Measurements from ENCODE around the gene ASNS.
"Not testable (repeated sequence)": the region's sequence is repeated elsewhere in the genome, so short reads cannot be mapped to it uniquely, and the experiment has no call there.

The ASNS gene

GRCh38 chr7:97872025-97872669, at the start of gene ASNS:
Gene ASNS, minus strand, starts transcription at chr7:97872408. Its CDS starts 3,252 bp downstream, at chr7:97869156.
- no peak for TF ChIP-seq JUND (IDR thresholded peaks at IDR 0.05; ENCODE audit: low read depth)
- in situ Hi-C loops (cut with HindIII; ENCODE audit: low pct_unique_long_range_greater_than_20kb, low sequenced_read_pairs) = no loop called here
- DNase-seq (ENCODE audit: low read depth in 1 of 2, low spot score in 1 of 2) = peak; percentile 63 to 95

- in situ Hi-C loops (cut with HindIII; ENCODE audit: low pct_unique_long_range_greater_than_20kb, low sequenced_read_pairs) = not testable (repeated sequence)
Observed at GRCh38 chr7:97921254-97921653, 49.0 kb upstream of the ASNS start.

GRCh38 chr7:97915267-97915666, 43.1 kb upstream of the ASNS start:
- in situ Hi-C loops (cut with HindIII; ENCODE audit: low pct_unique_long_range_greater_than_20kb, low sequenced_read_pairs); DNase-seq (ENCODE audit: low read depth in 1 of 2, low spot score in 1 of 2): not testable (repeated sequence)

More at GRCh38 chr7:97921254-97921653, 49.0 kb upstream of the ASNS start:
- DNase-seq (ENCODE audit: low read depth in 1 of 2, low spot score in 1 of 2) = not testable (repeated sequence)

GRCh38 chr7:97912294-97912693, 40.1 kb upstream of the ASNS start:
- DNase-seq (ENCODE audit: low read depth in 1 of 2, low spot score in 1 of 2); in situ Hi-C loops (cut with HindIII; ENCODE audit: low pct_unique_long_range_greater_than_20kb, low sequenced_read_pairs): not testable (repeated sequence)

GRCh38 chr7:97896893-97897292, 24.7 kb upstream of the ASNS start:
- in situ Hi-C loops (cut with HindIII; ENCODE audit: low pct_unique_long_range_greater_than_20kb, low sequenced_read_pairs); DNase-seq (ENCODE audit: low read depth in 1 of 2, low spot score in 1 of 2): not testable (repeated sequence)

GRCh38 chr7:97891721-97892120, 19.5 kb upstream of the ASNS start:
- in situ Hi-C loops (cut with HindIII; ENCODE audit: low pct_unique_long_range_greater_than_20kb, low sequenced_read_pairs); DNase-seq (ENCODE audit: low read depth in 1 of 2, low spot score in 1 of 2): not testable (repeated sequence)

- in situ Hi-C loops (cut with HindIII; ENCODE audit: low pct_unique_long_range_greater_than_20kb, low sequenced_read_pairs) = not testable (repeated sequence)
Observed at GRCh38 chr7:97879527-97879926, 7.3 kb upstream of the ASNS start.

GRCh38 chr7:97874894-97875293, 2.7 kb upstream of the ASNS start:
- in situ Hi-C loops (cut with HindIII; ENCODE audit: low pct_unique_long_range_greater_than_20kb, low sequenced_read_pairs); DNase-seq (ENCODE audit: low read depth in 1 of 2, low spot score in 1 of 2): not testable (repeated sequence)

More at GRCh38 chr7:97879527-97879926, 7.3 kb upstream of the ASNS start:
- DNase-seq (ENCODE audit: low read depth in 1 of 2, low spot score in 1 of 2) = not testable (repeated sequence)

GRCh38 chr7:97873606-97874005, 1.4 kb upstream of the ASNS start:
- no peak for DNase-seq (ENCODE audit: low read depth in 1 of 2, low spot score in 1 of 2)
- no peak for TF ChIP-seq JUND (IDR thresholded peaks at IDR 0.05; ENCODE audit: low read depth)
- in situ Hi-C loops (cut with HindIII; ENCODE audit: low pct_unique_long_range_greater_than_20kb, low sequenced_read_pairs) = no loop called here

- peak in 1 of 2 experiments; percentile 8 for DNase-seq (ENCODE audit: low read depth in 1 of 2, low spot score in 1 of 2)
- no peak for TF ChIP-seq JUND (IDR thresholded peaks at IDR 0.05; ENCODE audit: low read depth)
- in situ Hi-C loops (cut with HindIII; ENCODE audit: low pct_unique_long_range_greater_than_20kb, low sequenced_read_pairs) = no loop called here
Observed at GRCh38 chr7:97871659-97872024, 566 bp downstream of the ASNS start.

- no peak for DNase-seq (ENCODE audit: low read depth in 1 of 2, low spot score in 1 of 2)
- in situ Hi-C loops (cut with HindIII; ENCODE audit: low pct_unique_long_range_greater_than_20kb, low sequenced_read_pairs) = no loop called here
- no peak for TF ChIP-seq JUND (IDR thresholded peaks at IDR 0.05; ENCODE audit: low read depth)
Observed at GRCh38 chr7:97868788-97869187, 3.4 kb downstream of the ASNS start.

GRCh38 chr7:97868314-97868713, 3.9 kb downstream of the ASNS start:
- no peak for TF ChIP-seq JUND (IDR thresholded peaks at IDR 0.05; ENCODE audit: low read depth)
- no peak for DNase-seq (ENCODE audit: low read depth in 1 of 2, low spot score in 1 of 2)
- in situ Hi-C loops (cut with HindIII; ENCODE audit: low pct_unique_long_range_greater_than_20kb, low sequenced_read_pairs) = no loop called here

GRCh38 chr7:97865104-97865503, 7.1 kb downstream of the ASNS start:
- DNase-seq (ENCODE audit: low read depth in 1 of 2, low spot score in 1 of 2) = no peak
- no peak for TF ChIP-seq JUND (IDR thresholded peaks at IDR 0.05; ENCODE audit: low read depth)
- in situ Hi-C loops (cut with HindIII; ENCODE audit: low pct_unique_long_range_greater_than_20kb, low sequenced_read_pairs) = no loop called here

GRCh38 chr7:97859606-97860204, 12.5 kb downstream of the ASNS start:
- in situ Hi-C loops (cut with HindIII; ENCODE audit: low pct_unique_long_range_greater_than_20kb, low sequenced_read_pairs) = no loop called here
- no peak for TF ChIP-seq JUND (IDR thresholded peaks at IDR 0.05; ENCODE audit: low read depth)
- no peak for DNase-seq (ENCODE audit: low read depth in 1 of 2, low spot score in 1 of 2)
